Activated CD8-positive, alpha-beta memory T cell treated with anti-CD3 and anti-CD28 coated beads, Interleukin-2, amount 50 U/mL, for 48 hours (primary cell): ENCODE results near the gene TMEM176B.
"Not testable (repeated sequence)": the region's sequence is repeated elsewhere in the genome, so short reads cannot be mapped to it uniquely, and the experiment has no call there.

Experiments
- DNase-seq: peaks from one replicate; pipeline ENCODE4 v3.0.0-alpha.2; 2020

Gene TMEM176B

DNA sequence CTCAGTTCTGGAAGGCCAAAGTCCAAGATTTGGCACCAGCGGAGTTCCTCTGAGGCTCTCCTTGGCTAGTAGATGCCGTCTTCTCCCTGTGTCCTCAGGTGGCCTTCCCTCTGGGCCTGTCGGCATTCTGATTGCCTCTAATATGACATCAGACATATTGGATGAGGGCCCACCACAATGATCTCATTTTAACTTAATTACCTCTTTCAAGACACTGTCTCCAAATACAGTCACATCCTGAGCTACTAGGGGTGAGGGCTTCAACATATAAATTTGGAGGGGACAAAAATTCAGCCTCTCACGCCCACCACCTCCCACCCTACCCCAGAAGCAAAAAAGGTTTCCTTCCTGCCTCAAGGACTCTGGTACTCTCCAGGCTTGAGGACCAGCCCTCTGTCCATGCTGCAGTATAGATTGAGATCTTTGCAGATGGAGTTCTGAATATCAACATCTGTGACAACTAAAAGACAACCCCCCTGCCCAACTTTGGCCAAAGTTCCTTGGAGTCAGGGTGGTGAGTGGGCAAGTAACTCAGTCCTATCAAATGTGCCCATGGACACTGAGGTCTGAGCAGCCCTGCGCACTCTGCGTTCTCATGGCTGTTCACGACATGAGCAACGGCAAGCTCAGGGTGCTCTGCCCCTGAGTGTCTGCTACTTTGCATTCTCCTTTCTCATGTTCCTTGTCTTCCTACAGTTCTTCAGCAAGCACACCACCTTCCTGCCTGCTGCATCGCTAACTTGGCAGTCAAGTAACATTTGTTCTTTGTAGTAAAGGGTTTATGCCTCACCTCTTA lies 11.5 kb downstream of the TMEM176B start:
- DNase-seq, result no peak

DNA sequence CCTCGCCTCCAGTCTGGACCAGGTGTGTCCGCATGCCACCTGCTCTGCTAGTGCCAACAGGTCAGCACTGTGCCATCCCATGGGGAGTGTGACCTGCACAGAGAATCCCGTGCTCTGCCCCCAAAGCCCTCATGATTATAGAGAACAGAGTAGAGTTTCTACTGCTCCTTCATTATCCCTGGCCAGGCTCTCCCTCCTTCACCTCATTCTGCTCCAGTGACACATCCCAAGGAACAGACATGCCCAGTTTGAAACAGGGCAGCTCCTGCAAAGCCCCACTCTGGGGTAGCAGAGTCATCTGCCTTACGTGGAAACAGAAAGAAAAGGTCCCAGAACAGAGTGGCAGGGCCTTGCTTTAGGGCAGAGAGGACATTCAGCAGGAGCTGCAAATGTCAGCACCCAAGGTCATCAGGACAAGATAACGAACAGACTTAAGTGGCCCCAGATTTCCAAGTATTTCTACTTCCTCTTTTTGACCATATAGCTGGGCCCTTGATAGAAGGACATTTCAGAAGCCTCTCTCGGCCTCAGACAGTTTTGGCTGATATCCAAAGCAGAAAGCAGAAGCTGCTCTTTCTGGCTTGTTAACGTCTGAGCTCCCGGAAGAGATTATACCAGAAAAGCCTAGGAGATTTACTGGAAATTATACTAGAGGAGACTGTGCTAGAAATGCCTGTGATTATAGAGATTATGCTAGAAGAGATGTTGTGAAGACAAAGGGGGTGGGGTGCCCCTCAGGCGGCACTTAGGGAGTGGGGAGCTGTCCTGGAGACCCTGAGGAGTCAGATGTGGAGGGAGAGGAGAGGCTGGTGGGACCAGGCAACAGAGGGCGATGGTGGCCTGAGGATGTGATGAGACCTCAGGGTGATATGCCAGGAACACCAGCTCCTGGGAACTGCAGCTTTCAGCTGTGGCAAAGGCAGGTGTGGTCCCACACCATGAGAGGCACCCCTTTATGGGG lies 12.6 kb downstream of the TMEM176B start:
- no peak for DNase-seq

DNA sequence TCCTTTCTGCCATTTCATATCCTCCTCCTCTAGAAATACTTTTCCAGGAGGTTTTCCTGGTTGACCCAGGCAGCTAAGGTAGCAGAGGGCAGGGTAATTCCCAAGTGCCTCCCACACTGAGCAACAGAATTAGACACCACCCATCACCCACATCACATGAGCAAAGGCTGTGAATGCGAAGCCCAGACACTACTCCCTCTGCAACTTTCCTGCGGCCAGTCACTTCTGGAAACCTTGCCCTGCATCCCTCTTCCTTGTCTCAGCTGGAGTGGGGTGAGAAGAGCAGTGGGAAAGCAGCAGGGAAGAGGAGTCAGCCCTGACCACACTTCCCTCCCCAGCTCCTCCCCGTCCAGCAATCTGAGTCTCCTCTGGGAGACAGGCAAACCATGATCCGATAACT lies 15.2 kb downstream of the TMEM176B start:
- DNase-seq, result no peak

DNA sequence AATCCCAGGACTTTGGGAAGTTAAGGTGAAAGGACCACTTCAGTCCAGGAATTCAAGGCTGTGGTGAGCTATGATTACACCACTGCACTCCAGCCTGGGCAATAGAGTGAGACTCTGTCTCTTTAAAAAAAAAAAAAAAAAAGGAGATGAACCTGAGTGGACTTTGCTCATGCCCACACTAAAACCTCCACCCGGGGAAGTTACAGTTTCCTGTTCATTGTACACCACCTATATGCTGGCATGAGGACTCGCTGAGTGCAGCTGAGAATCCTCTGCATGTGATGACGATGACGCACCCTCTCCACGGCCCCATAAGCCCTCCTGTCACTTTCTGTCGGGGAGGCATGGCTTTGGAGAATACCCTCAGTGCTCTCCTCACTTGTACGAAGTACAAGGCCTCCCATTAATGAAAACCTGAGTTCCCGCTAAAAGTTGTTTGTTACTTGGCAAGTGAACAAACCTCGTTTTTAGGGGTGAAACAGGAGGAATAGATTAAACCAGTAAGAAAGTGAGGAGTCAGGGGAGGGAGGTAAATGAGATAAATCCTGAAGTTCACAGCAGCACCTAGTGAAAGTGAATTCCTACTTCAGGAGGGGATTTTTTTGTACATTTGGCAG lies 15.9 kb downstream of the TMEM176B start:
- DNase-seq, result no peak

DNA sequence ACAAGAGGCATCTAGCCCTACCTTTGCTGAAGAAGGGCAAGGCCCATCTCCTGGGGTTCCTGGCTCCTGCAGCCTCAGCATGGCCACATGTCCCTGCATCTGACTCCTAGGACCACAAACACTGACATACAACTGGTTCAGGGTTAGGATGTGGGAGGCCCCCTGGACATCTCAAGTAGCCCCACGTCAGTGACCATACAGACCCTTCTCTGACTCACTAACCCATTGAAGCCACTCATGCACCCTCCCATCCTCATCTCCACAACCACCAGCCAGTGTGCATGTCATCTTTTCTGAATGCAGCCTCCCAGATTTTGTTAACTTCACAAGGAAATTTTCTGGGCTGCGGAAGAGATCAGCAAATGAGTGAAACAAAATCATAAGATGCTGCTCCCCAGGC lies 18.2 kb downstream of the TMEM176B start:
- DNase-seq, result no peak

DNA sequence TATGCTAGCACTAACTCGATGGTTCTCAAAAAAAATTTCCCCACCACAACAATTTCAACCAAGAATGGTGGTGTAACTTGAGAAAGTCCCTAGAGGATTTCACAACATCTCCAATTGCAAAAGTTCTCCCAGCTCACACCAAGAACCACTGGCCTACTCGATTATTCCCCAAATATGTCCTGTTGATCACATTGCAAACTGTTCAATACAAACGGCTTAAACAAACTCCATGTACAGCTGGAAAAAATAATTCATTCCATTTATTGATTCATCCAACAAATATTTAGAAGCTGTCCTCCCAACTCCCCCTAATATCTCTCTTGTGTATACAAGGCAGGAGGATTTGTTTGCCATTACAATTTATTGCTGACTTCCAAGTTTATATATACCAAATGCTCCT lies 19.1 kb downstream of the TMEM176B start:
- DNase-seq, result no peak

DNA sequence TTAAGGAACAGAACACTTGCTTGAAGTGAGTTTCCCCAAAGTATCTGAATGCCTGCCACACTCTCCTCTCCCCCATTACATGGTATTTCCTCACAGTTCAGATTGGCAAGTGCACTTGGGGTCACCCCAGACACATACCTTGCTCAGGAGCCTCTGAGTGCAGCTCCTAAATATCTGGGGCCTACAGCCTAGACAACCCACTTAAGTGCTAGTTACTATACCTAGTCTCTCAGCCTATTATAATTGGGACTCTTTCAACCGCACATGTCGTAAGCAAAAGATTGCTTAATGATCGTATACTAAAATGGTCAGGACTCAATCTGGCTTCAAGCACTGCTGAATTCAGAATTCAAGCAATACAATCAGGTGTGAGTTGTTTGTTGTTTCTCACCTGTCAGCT lies 19.9 kb downstream of the TMEM176B start:
- DNase-seq, result no peak

DNA sequence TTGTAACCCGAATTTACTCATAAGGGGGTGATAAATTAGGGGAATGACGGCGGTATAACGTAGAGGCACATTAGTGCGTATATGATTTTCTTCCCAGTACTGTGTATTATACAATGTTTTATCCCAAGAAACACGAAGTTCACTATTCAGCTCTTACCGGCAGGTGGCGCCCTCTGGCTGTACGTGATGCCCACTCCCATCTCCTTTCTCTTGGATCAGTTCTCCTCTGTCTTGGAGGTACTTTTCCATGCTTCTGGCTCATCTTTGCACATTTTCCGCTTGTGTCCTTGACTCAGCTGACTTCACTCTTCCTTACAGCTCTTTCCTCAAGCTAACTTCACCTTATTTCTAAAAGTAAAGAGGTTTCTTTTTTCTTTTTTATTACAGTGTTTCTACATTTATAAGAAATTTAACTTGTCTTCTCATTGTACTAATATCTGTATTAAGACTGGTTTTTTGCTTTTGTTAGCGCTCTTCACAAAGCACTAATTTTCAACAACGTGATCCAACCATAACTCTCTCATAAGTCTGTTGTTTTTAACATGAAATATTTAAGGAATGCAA lies 21.3 kb downstream of the TMEM176B start:
- DNase-seq, result peak; percentile 91

DNA sequence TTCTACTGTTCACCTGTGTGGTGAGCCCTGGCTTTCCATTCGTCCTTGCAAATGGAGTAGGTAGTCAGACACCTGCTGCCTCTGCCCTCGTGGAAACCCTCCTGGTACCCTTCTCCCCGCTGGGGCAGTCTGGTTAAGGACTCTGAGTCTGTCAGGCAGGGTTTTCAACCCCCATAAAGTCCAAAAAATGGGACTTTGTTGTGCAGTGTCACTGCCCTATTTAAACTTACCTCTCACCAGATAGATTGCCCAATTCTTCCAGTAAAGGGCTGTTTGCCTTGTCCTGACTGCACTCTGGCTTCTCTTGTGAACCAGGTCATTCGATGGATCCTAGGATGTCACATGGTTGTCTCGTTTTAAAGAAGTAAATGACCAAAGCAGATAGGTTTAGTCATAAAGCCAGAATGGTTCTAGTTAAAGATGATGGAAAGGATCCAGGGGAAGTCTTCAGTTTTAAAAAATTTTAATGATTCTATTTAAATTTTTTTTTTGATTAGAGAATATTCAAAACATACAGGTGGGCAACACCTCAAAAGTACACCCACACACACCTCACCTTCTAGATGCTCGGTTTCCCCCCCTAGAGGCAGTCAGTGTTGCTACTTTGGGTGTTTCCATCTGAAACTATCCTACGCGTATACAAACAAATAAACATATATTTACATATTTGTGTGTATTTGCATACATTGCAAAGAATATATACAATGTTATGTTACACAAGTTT lies 22.0 kb downstream of the TMEM176B start:
- no peak for DNase-seq

DNA sequence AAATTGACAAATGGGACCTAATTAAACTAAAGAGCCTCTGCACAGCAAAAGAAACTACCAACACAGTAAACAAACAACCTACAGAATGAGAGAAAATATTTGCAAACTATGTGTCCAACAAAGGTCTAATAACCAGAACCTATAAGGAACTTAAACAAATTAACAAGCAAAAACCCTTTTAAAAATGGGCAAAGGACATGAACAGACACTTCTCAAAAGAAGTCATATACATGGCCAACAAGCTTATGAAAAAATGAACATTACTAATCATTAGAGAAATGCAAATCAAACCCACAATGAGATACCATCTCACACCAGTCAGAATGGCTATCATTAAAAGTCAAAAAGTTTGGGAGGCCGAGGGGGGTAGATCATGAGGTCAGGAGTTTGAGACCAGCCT lies 26.0 kb downstream of the TMEM176B start:
- not testable (repeated sequence) for DNase-seq

DNA sequence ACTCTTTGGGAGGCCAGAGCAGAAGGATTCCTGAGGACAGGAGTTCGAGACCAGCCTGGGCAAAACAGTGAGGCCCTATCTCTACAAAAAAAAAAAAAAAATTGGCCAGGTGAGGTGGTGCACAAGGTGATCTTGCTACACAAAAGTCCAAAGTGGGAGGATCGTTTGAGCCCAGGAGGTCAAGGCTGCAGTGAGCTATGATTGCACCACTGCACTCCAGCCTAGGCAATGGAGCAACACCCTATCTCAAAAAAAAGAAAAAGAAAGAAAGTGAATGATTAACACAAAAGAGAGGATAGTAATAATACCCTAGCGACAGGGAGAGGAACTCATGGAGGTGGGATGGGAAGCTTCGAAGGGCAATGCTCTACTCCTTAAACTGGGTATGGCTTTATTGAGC lies 30.4 kb downstream of the TMEM176B start:
- DNase-seq, result no peak

DNA sequence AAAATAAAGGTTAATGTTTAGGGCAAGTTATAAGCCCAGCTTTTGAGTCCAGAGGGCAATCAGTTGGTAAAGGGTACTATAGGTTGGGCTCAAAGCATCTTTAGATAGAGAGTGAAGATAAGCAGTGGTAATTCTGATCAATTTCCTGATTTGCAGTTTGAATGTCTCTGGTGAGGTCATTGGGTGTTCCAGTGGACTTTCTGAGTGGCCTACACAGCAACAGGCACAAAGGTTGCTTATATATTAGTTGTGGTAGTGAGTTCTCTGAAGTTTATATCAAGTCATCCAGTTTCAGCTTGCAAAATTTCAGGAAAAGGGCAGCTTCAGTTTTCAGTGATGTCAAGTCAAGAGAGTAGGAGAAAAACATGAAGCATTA lies 33.8 kb downstream of the TMEM176B start:
- no peak for DNase-seq

DNA sequence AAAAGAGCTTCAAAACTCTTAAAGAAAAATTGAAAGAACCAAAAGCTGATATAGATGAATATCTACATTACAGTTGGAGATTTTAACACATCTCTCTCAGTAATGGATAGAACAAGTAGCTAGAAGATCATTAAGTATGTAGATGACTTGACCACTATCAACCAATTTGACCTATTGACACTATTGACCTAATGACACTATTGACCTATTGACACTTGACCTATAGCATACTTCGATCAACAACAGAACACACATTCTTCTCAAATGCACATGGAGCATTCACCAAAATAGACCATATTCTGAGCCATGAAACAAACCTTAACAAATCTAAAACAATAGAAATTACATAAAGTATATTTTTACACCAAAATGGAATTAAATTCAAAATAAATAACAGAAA lies 40.7 kb downstream of the TMEM176B start:
- no peak for DNase-seq

DNA sequence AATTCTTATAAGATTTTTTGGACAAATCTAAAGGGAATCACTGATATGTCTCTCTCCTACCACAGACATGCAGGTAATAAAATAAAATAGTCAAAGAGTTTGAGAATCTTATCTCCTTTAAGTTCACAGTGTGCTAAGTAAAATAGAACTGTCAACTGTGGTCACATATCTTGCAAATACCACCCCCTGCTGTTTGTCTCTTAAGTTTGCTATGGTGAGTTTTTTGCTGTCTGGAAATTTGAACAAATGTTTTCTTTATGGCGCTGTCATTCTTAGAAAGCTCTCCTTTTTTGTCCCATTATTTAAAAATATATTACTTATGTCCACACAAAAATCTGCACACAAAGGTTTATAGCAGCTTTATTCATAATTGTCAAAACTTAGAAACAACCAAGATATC lies 43.3 kb downstream of the TMEM176B start:
- DNase-seq, result no peak

DNA sequence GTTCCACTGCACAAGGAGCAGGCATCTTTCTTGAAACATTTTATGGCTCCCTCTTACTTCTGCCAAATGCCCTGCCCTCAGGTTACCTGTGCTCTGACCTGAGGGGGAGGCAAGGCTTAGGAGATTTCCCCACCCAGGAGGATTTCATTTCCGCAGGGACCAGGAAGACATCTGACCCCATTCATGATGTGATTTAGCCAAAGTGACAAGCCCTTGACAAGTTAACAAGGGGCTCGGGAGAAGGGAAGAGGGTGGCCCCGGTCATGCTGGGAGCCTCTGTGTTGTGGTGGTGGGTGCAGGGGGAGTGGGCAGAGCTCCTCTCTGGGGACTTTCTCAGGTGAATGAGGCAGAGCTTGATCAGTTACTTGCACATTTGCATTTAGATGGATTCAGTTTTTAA lies 44.0 kb downstream of the TMEM176B start:
- no peak for DNase-seq

DNA sequence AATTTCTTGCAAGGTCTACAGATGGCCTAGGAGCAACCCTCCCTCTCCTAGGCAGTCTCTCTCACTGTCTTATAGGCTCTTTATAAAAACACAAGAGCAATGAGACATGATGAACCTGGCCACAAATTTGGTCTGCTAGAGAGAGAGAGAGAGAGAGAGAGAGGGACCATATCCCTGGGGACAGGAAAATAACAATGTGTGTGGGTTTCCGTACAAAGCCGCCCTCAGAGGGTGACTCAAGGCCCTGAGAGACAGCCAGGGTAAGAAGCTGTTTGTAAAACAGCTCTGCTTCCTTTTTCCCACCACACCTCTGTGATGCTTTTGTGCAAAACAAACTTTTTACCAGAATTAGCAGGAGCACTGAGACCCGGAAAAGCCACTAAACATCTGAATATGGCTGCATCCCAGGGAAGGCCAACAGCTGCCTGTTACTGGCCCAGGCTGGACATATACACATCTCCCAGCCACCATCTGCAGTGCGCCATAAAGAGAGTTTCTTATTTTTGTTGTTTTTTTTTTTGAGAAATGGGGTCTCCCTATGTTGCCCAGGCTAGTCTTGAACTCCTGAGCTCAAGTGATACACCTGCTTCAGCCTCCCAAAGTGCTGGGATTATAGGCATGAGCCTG lies 44.6 kb downstream of the TMEM176B start:
- DNase-seq, result no peak

DNA sequence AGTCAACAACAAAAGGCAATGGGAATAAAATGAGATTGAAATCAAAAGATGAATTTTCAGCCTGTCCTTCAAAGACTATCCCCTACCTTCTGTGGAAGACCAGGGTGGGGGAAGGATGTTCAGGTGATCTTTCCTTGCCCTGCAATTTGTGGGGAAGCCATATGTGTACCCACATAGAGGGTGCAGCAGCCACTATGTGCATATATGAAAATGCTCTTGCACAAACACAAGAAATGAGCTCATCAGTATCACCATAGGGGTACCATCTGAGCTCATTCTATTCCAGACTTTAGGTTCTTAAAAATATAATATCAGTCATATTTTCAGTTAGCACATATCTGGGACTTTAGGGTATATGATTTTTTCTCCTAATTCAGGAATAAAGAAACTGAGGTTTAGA lies 45.2 kb downstream of the TMEM176B start:
- no peak for DNase-seq

DNA sequence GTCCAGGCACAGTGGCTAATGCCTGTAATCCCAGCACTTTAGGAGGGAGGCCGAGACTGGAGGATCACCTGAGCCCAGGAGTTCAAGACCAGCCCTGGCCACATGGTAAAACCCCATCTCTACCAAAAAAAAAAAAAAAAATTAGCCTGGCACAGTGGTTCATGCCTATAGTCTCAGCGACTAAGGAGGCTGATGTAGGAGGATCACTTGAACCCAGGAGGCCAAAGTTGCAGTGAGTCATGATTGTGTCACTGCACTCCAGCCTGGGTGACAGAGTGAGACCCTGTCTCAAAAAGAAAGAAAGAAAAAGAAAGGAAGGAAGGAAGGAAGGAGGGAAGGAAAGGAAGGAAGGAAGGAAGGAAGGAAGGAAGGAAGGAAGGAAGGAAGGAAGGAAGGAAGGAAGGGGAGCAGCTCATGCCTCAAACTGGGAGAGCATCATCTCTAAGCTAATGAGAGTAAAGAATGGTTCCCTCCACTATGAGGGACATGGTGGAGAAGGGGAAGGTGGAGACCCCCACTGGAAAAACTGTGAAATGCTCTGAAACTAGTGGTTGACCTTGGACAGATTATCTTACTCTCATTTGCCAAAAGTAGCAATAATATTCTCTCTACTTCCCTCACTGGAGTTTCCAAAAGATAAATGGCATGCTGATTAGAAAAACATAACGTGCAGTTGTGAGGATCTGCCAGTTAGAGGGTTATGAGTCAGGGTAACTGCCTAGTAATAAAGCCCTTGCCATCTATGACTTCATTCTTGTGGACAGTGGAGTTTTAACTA lies 46.1 kb downstream of the TMEM176B start:
- no peak for DNase-seq

DNA sequence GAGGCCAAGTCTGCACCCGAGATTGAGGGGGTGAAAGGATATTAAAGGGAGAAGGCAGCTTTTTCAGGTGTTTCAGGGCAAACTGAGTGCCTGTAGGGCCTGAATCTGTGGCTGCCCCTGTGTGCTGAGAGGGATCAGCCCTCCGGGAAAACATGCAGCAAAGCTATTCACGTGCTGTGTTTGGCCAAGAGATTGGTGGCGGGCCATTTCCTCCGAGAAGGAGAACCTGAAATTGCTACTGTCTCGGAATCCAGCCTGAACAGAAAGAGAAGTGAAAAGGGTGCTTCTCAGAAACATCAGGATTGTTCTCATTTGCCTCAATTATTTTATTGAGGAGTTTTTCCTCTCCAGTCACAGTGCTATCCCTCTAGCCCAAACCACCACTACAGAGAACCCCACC lies 46.9 kb downstream of the TMEM176B start:
- no peak for DNase-seq

DNA sequence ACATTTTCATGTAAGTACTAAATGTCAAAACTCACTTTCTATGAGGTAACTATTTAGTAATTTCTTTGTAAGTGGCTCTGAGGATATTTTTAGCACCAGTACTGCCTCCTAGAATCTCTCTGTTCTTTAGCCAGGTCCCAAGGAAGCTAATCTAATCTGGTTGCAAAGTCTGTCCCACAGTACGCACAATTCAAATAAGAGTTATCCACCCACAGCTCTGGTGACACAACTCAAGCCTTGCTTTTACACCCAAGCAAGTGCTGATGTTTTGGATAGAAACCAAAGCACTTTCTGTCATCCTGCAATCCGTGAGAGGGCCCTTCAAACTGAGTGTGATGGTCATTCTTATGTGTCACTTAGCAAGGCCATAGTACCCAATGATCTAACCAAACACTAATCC lies 48.5 kb downstream of the TMEM176B start:
- no peak for DNase-seq

DNA sequence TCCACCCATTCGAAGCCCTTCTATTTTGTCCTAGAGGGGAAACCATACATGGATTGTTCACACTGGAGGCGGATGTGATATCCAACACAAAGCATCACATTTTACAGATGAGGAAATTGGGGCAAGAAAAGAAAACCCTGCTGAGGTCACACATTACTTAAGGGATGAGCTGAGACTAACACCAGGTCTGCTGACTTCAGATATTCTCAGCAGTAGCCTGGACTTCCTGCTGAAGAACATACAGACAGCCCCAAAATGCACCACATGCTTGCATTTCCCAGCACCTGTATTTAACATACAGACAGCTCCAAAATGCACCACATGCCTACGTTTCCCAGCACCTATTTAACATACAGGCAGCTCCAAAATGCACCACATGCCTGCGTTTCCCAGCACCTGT lies 51.8 kb downstream of the TMEM176B start:
- DNase-seq, result no peak
